ENCODE results near the gene OTOS.

Gene OTOS

GRCh38 chr2:240165661-240166060 is 25.2 kb upstream of the OTOS start:
- Histone ChIP-seq H3K79me2 (ENCODE audit: control insufficient read depth, low read length) (no peaks in the 10 kb centered on the region), H3K27me3 (ENCODE audit: control insufficient read depth, low read length) (no peaks in the 10 kb centered on the region)

DNA sequence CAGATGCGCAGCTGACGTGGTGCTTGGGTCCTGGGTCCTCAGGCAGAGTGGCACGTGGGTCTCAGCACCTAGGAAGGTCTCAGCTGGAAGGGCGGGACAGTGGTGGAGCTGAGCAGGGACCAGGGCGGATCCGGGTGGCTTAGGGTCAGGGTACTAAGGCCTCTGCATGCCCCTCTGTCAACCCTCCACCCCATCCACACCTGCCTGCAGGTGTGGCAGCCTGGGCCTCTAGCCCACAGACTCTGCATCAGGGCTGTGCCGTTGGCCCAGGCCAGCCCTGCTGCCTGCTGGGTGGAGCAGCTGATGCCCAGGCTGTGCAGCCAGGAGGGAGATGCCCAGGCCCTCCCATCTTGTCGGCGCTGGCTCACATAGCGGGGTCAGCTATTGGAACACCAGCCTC is 24.6 kb upstream of the OTOS start:
- Histone ChIP-seq H3K4me1 (ENCODE audit: control insufficient read depth, low read length) (no peaks in the 10 kb centered on the region), H3K36me3 (ENCODE audit: control insufficient read depth, low read length) (no peaks in the 10 kb centered on the region), H3K27me3 (ENCODE audit: control insufficient read depth, low read length) (no peaks in the 10 kb centered on the region), H3K9me3 (ENCODE audit: control insufficient read depth, insufficient read depth, low read length) (no peaks in the 10 kb centered on the region), H3K79me2 (ENCODE audit: control insufficient read depth, low read length) (no peaks in the 10 kb centered on the region), H3K4me2 (ENCODE audit: low read length) (no peak overlapping the region), H3K27ac (ENCODE audit: low read depth, low read length) (no peak overlapping the region), H4K20me1 (ENCODE audit: control insufficient read depth, insufficient read depth, low read depth, low read length) (no peaks in the 10 kb centered on the region), H3K9me2 (replicated peaks; ENCODE audit: control insufficient read depth, low read length) (no peaks in the 10 kb centered on the region), H3K4me3 (ENCODE audit: low read length) (no peak overlapping the region), H3F3A (ENCODE audit: control insufficient read depth, insufficient read depth) (no peaks in the 10 kb centered on the region)
- TF ChIP-seq EZH2phosphoT487 (IDR thresholded peaks at IDR 0.05; ENCODE audit: borderline replicate concordance, low read length): no peak
- TF ChIP-seq, protein P1, sequence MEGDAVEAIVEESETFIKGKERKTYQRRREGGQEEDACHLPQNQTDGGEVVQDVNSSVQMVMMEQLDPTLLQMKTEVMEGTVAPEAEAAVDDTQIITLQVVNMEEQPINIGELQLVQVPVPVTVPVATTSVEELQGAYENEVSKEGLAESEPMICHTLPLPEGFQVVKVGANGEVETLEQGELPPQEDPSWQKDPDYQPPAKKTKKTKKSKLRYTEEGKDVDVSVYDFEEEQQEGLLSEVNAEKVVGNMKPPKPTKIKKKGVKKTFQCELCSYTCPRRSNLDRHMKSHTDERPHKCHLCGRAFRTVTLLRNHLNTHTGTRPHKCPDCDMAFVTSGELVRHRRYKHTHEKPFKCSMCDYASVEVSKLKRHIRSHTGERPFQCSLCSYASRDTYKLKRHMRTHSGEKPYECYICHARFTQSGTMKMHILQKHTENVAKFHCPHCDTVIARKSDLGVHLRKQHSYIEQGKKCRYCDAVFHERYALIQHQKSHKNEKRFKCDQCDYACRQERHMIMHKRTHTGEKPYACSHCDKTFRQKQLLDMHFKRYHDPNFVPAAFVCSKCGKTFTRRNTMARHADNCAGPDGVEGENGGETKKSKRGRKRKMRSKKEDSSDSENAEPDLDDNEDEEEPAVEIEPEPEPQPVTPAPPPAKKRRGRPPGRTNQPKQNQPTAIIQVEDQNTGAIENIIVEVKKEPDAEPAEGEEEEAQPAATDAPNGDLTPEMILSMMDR (IDR thresholded peaks at IDR 0.05; ENCODE audit: low read depth, low read length, poor library complexity, severe bottlenecking): no peak

More at GRCh38 chr2:240165661-240166060, 25.2 kb upstream of the OTOS start:
- Histone ChIP-seq H3K4me1 (ENCODE audit: control insufficient read depth, low read length) (no peaks in the 10 kb centered on the region), H3K9me2 (replicated peaks; ENCODE audit: control insufficient read depth, low read length) (no peaks in the 10 kb centered on the region), H3F3A (ENCODE audit: control insufficient read depth, insufficient read depth) (no peaks in the 10 kb centered on the region), H3K4me2 (ENCODE audit: low read length) (no peak overlapping the region), H3K27ac (ENCODE audit: low read depth, low read length) (no peak overlapping the region), H4K20me1 (ENCODE audit: control insufficient read depth, insufficient read depth, low read depth, low read length) (no peaks in the 10 kb centered on the region), H3K4me3 (ENCODE audit: low read length) (no peak overlapping the region), H3K9me3 (ENCODE audit: control insufficient read depth, insufficient read depth, low read length) (no peaks in the 10 kb centered on the region), H3K36me3 (ENCODE audit: control insufficient read depth, low read length) (no peaks in the 10 kb centered on the region)
- TF ChIP-seq, protein P1 (IDR thresholded peaks at IDR 0.05; ENCODE audit: low read depth, low read length, poor library complexity, severe bottlenecking): no peak
- no peak for TF ChIP-seq EZH2phosphoT487 (IDR thresholded peaks at IDR 0.05; ENCODE audit: borderline replicate concordance, low read length)

- Histone ChIP-seq H3K9me3 (ENCODE audit: control insufficient read depth, insufficient read depth, low read length) (no peaks in the 10 kb centered on the region), H3K9me2 (replicated peaks; ENCODE audit: control insufficient read depth, low read length) (no peaks in the 10 kb centered on the region), H3K4me3 (ENCODE audit: low read length) (no peak overlapping the region), H3K4me1 (ENCODE audit: control insufficient read depth, low read length) (no peaks in the 10 kb centered on the region), H3K27ac (ENCODE audit: low read depth, low read length) (no peak overlapping the region), H4K20me1 (ENCODE audit: control insufficient read depth, insufficient read depth, low read depth, low read length) (no peaks in the 10 kb centered on the region), H3K4me2 (ENCODE audit: low read length) (no peak overlapping the region), H3F3A (ENCODE audit: control insufficient read depth, insufficient read depth) (no peaks in the 10 kb centered on the region), H3K27me3 (ENCODE audit: control insufficient read depth, low read length) (no peaks in the 10 kb centered on the region), H3K79me2 (ENCODE audit: control insufficient read depth, low read length) (no peaks in the 10 kb centered on the region), H3K36me3 (ENCODE audit: control insufficient read depth, low read length) (no peaks in the 10 kb centered on the region)
- TF ChIP-seq, protein P1 (IDR thresholded peaks at IDR 0.05; ENCODE audit: low read depth, low read length, poor library complexity, severe bottlenecking): no peak
- no peak for TF ChIP-seq EZH2phosphoT487 (IDR thresholded peaks at IDR 0.05; ENCODE audit: borderline replicate concordance, low read length)
These were observed 24.1 kb upstream of the OTOS start for GRCh38 chr2:240164586-240164985.
